ENCODE measurements around the gene PPP1CA. TPM values are rescaled to one million over a fixed set of nuclear protein-coding genes. Genes with fewer than 3 reads are reported as not detected.

The PPP1CA gene
- total and polyA plus RNA-seq, 11 donors = 90.3 to 207 (median 105) TPM

- peak within 1 kb of the TSS; percentile 45 to 93 (median 81) for H3K27ac ChIP-seq
- peak within 1 kb of the TSS; percentile 51 to 93 (median 78) for H3K4me3 ChIP-seq
- 0 to 2% (median 1%) methylated on average over 31 to 75 of the region's 75 CpGs for WGBS, 4 donors
- peaks cover 0 to 23% (median 7%) of the 10 kb centered on the region in 9 donors for H3K36me3 ChIP-seq
- peak; percentile 65 to 89 (median 86) for ATAC-seq
- H3K4me1 ChIP-seq = peaks cover 0 to 36% (median 16%) of the 10 kb centered on the region in 12 donors
- intact Hi-C loops (cut with DNase I) = loop anchor here in 6 of 10 donors (2.0 to 5.0 kb wide), 3 partner anchors 91 to 116 kb away; partner anchors contain the start of genes CDK2AP2 (in 3 of the 6), PITPNM1 (in 3 of the 6) and AIP (in 1 of the 6)
- H3K27me3 ChIP-seq = no peaks in the 10 kb centered on the region
- peak; percentile 96 to 99 (median 97) for DNase-seq
- peak in 1 of 2 donors; percentile 79 for TF ChIP-seq POLR2A (IDR thresholded peaks at IDR 0.05)
- TF ChIP-seq, protein P1, sequence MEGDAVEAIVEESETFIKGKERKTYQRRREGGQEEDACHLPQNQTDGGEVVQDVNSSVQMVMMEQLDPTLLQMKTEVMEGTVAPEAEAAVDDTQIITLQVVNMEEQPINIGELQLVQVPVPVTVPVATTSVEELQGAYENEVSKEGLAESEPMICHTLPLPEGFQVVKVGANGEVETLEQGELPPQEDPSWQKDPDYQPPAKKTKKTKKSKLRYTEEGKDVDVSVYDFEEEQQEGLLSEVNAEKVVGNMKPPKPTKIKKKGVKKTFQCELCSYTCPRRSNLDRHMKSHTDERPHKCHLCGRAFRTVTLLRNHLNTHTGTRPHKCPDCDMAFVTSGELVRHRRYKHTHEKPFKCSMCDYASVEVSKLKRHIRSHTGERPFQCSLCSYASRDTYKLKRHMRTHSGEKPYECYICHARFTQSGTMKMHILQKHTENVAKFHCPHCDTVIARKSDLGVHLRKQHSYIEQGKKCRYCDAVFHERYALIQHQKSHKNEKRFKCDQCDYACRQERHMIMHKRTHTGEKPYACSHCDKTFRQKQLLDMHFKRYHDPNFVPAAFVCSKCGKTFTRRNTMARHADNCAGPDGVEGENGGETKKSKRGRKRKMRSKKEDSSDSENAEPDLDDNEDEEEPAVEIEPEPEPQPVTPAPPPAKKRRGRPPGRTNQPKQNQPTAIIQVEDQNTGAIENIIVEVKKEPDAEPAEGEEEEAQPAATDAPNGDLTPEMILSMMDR (IDR thresholded peaks at IDR 0.05) = no peak
- H3K9me3 ChIP-seq = no peaks in the 10 kb centered on the region
Measured at GRCh38 chr11:67391304-67392182, 10.1 kb downstream of the PPP1CA start, which contains the start of gene RAD9A. TSS of gene RAD9A (plus strand) at chr11:67391986. CDS start at chr11:67392045, 59 bp downstream.

GRCh38 chr11:67390947-67391303, 10.7 kb downstream of the PPP1CA start:
- peaks cover 0 to 17% (median 3%) of the 10 kb centered on the region in 9 donors for H3K36me3 ChIP-seq
- H3K9me3 ChIP-seq = no peaks in the 10 kb centered on the region
- H3K27me3 ChIP-seq = no peaks in the 10 kb centered on the region
- H3K4me3 ChIP-seq = peak overlapping the region; percentile 51 to 93 (median 78)
- DNase-seq (no peak), ATAC-seq (no peak)
- H3K27ac ChIP-seq = peak overlapping the region; percentile 45 to 93 (median 81)
- intact Hi-C loops (cut with DNase I) = loop anchor here in 6 of 10 donors (2.0 to 5.0 kb wide), 3 partner anchors 91 to 116 kb away; partner anchors contain the start of genes CDK2AP2 (in 3 of the 6), PITPNM1 (in 3 of the 6) and AIP (in 1 of the 6)
- peaks cover 0 to 33% (median 15%) of the 10 kb centered on the region in 12 donors for H3K4me1 ChIP-seq
- no peak for TF ChIP-seq POLR2A (IDR thresholded peaks at IDR 0.05)
- TF ChIP-seq, protein P1 (IDR thresholded peaks at IDR 0.05) = no peak
- WGBS, 4 donors = 9 to 14% (median 12%) methylated on average over 15 of the region's 15 CpGs

DNA sequence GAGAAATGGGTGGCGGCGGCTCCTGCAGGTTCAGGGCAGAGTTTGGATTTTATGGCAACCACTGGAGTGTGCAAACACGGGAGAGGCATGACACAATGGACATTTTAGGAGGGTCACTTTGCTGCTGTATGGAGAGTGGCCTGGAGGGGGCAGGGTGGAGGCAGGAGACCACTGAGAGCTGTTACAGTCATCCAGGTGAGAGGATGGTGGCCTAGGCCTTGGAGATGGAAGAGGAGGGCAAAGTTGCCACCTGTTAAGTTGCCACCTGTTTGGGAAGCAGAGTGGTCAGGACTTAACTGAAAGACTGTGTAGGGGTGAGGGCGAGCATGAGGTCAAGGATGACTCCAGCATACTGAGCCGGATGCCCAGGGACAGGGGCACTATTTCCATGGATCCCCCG, 12.2 kb downstream of the PPP1CA start:
- H3K27ac ChIP-seq = no peak overlapping the region
- intact Hi-C loops (cut with DNase I) = loop anchor here in 2 of 10 donors (5.0 kb wide), 2 partner anchors 118 to 122 kb away; partner anchors contain the start of genes CDK2AP2 (in 1 of the 2), GRK2 (in 1 of the 2) and PITPNM1 (in 1 of the 2)
- 64 to 71% (median 66%) methylated on average over 6 of the region's 6 CpGs for WGBS, 4 donors
- H3K36me3 ChIP-seq = peaks cover 0 to 9% (median 0%) of the 10 kb centered on the region in 9 donors
- H3K4me3 ChIP-seq = no peak overlapping the region
- ATAC-seq (peak in 1 of 4 donors; percentile 19), DNase-seq (peak in 1 of 5 donors; percentile 56)
- H3K27me3 ChIP-seq = no peaks in the 10 kb centered on the region
- peaks cover 0 to 33% (median 19%) of the 10 kb centered on the region in 12 donors for H3K4me1 ChIP-seq
- TF ChIP-seq, protein P1 (IDR thresholded peaks at IDR 0.05) = peak; percentile 39 to 67 (median 52)
- no peak for TF ChIP-seq POLR2A (IDR thresholded peaks at IDR 0.05)
- no peaks in the 10 kb centered on the region for H3K9me3 ChIP-seq

- H3K27me3 ChIP-seq = no peaks in the 10 kb centered on the region
- no peak overlapping the region for H3K27ac ChIP-seq
- peaks cover 0 to 30% (median 16%) of the 10 kb centered on the region in 12 donors for H3K4me1 ChIP-seq
- ATAC-seq = no peak
- WGBS, 4 donors = 62 to 70% (median 67%) methylated on average over 6 of the region's 6 CpGs
- H3K9me3 ChIP-seq = no peaks in the 10 kb centered on the region
- intact Hi-C loops (cut with DNase I) = loop anchor here in 2 of 10 donors (5.0 kb wide), 2 partner anchors 120 kb away; partner anchors contain the start of genes CDK2AP2 (in 1 of the 2), GRK2 (in 1 of the 2) and PITPNM1 (in 1 of the 2)
- no peaks in the 10 kb centered on the region for H3K36me3 ChIP-seq
- no peak for DNase-seq
- TF ChIP-seq, protein P1 (IDR thresholded peaks at IDR 0.05) = no peak
- no peak for TF ChIP-seq POLR2A (IDR thresholded peaks at IDR 0.05)
- no peak overlapping the region for H3K4me3 ChIP-seq
Measured at GRCh38 chr11:67387518-67387917, 14.1 kb downstream of the PPP1CA start.
